Measurements from ENCODE around the gene SOST. TPM values are rescaled to one million over a fixed set of nuclear protein-coding genes. Genes with fewer than 3 reads are reported as not detected.

The SOST gene
- total RNA-seq, 1 experiment from 2014 or later = not detected

DNA sequence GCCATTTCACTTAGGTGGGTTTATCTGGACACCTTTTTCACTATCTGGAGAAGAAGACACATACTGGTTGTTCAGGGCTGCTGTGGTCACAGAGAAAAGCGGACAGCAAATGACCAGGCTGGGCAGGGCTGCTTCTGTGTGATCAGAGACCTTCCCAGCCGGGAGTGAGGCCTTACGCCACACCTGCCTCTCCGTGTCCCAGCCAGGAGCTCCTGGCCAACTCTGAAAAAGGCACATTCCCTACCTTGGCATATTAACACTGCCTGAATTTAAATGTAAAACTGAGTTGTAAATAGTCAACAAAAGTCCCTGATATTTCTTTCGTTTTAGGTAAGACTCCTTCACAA is 9.1 kb upstream of the SOST start:
- Histone ChIP-seq H3K23ac (ENCODE audit: insufficient read length, low read depth, low read length) (no peak overlapping the region), H3K79me2 (ENCODE audit: insufficient read depth, low read length) (no peaks in the 10 kb centered on the region), H2BK5ac (ENCODE audit: insufficient read length, low read length) (no peak overlapping the region), H4K91ac (ENCODE audit: insufficient read length, low read depth, low read length) (no peak overlapping the region), H3K4me2 (ENCODE audit: insufficient read depth, insufficient read length, low read length) (no peak overlapping the region), H2BK15ac (ENCODE audit: low read depth, low read length) (no peak overlapping the region), H2BK20ac (ENCODE audit: low read depth, low read length, poor library complexity, severe bottlenecking) (no peak overlapping the region), H3T11ph (ENCODE audit: low read length) (no peak overlapping the region), H3K23me2 (ENCODE audit: insufficient read length, low read depth, low read length, poor library complexity, severe bottlenecking) (no peaks in the 10 kb centered on the region), H3K4me1 (ENCODE audit: insufficient read depth, low read length) (no peaks in the 10 kb centered on the region), H2BK120ac (ENCODE audit: low read depth, low read length, poor library complexity, severe bottlenecking) (no peak overlapping the region), H3K27ac (ENCODE audit: insufficient read length, low read depth, low read length) (no peak overlapping the region), H2BK12ac (ENCODE audit: insufficient read length, low read depth, low read length) (no peak overlapping the region), H4K20me1 (ENCODE audit: control insufficient read depth, insufficient read depth, insufficient read length) (no peaks in the 10 kb centered on the region), H4K5ac (ENCODE audit: insufficient read length, low read depth, low read length) (no peak overlapping the region), H3K56ac (ENCODE audit: insufficient read length, low read depth, low read length) (no peak overlapping the region), H3K18ac (ENCODE audit: insufficient read length, low read depth, low read length) (no peak overlapping the region), H3K14ac (ENCODE audit: insufficient read depth, low read length) (no peak overlapping the region), H3K9ac (ENCODE audit: extremely low read depth, insufficient read length, low read length) (no peak overlapping the region), H4K8ac (replicated peaks; ENCODE audit: insufficient read length, low read depth, low read length) (no peak overlapping the region), H3K27me3 (ENCODE audit: insufficient read depth, low read length) (no peaks in the 10 kb centered on the region), H2AFZ (ENCODE audit: low read length) (no peak overlapping the region), H3K79me1 (ENCODE audit: insufficient read depth, low read depth, low read length, poor library complexity, severe bottlenecking) (no peaks in the 10 kb centered on the region), H3K4ac (ENCODE audit: low read depth, low read length) (no peak overlapping the region), H3K9me3 (ENCODE audit: control insufficient read depth, low read depth, low read length) (no peaks in the 10 kb centered on the region), H2AK5ac (ENCODE audit: insufficient read length, low read length) (no peak overlapping the region)
- Mint-ChIP-seq H3K36me3 (ENCODE audit: insufficient read depth in 1 of 3, low read depth in 3 of 3) (peaks cover 0 to 38% (median 32%) of the 10 kb centered on the region in 3 experiments), H3K27me3 (ENCODE audit: low read depth) (no peaks in the 10 kb centered on the region), H3K4me1 (peaks cover 3 to 4% of the 10 kb centered on the region in 2 experiments), H3K4me3 (no peak overlapping the region), H3K9me3 (no peaks in the 10 kb centered on the region), H3K27ac (no peak overlapping the region)
- no peak for DNase-seq
- TF ChIP-seq, protein P1, sequence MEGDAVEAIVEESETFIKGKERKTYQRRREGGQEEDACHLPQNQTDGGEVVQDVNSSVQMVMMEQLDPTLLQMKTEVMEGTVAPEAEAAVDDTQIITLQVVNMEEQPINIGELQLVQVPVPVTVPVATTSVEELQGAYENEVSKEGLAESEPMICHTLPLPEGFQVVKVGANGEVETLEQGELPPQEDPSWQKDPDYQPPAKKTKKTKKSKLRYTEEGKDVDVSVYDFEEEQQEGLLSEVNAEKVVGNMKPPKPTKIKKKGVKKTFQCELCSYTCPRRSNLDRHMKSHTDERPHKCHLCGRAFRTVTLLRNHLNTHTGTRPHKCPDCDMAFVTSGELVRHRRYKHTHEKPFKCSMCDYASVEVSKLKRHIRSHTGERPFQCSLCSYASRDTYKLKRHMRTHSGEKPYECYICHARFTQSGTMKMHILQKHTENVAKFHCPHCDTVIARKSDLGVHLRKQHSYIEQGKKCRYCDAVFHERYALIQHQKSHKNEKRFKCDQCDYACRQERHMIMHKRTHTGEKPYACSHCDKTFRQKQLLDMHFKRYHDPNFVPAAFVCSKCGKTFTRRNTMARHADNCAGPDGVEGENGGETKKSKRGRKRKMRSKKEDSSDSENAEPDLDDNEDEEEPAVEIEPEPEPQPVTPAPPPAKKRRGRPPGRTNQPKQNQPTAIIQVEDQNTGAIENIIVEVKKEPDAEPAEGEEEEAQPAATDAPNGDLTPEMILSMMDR (conservative IDR thresholded peaks at IDR 0.05) = no peak
- WGBS (ENCODE audit: extremely low coverage, insufficient read length, low lambda C conversion rate) = no CpG with 5 or more reads among the region's 5 CpGs

Measured in H9 (cell line).